ENCODE data around the gene ANKS4B. TPM values are rescaled to one million over a fixed set of nuclear protein-coding genes. Genes with fewer than 3 reads are reported as not detected.

The ANKS4B gene
- total RNA-seq, 1 donor from 2014 or later, result not detected

DNA sequence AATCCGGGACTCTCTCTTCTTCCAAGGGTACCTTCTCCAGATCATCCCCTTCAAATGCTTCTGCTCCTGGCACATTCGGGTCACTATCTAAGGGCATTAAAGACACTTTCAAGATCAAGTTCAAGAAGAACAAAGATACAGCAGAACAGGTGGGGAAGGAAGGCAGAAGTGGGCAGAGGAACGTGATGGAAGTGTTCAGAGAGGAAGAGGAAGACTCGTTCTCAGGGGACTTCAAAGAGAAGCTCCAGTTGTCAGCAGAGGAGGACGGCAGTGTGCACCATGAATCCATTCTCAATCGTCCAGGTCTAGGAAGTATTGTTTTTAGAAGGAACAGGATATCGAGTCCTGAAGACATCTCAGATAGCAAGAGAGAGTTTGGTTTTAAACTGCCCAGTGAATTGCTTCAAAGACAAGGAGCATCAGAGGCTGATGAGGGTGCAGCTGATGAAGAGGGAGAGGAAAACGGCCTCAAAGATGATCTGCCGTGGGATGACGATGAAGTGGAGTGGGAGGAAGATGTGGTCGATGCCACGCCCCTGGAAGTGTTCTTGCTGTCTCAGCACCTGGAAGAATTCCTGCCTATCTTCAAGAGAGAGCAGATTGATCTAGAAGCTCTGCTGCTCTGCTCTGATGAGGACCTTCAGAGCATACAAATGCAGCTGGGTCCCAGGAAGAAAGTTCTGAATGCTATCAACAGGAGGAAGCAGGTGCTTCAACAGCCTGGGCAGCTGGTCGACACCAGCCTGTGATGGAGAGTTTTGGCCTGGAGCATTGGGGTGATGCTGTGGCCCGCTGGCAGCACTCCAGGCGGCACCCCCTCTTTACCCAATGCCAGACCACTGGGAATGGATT lies 16.8 kb downstream of the ANKS4B start:
- Mint-ChIP-seq H3K9me3 (ENCODE audit: unreplicated experiment) (peaks cover 2% of the 10 kb centered on the region), H3K4me1 (ENCODE audit: low read depth, unreplicated experiment) (no peaks in the 10 kb centered on the region), H3K36me3 (ENCODE audit: low read depth, unreplicated experiment) (no peaks in the 10 kb centered on the region), H3K27ac (ENCODE audit: unreplicated experiment) (no peak overlapping the region), H3K4me3 (ENCODE audit: unreplicated experiment) (no peak overlapping the region), H3K27me3 (ENCODE audit: low read depth, unreplicated experiment) (peaks cover 33% of the 10 kb centered on the region)
- Histone ChIP-seq H3K79me2 (ENCODE audit: insufficient read depth, low read length) (no peaks in the 10 kb centered on the region), H3K27ac (ENCODE audit: low read depth, low read length) (no peak overlapping the region), H3K9ac (ENCODE audit: low read length) (no peak overlapping the region), H3K27me3 (ENCODE audit: insufficient read depth, low read length) (peaks cover 20% of the 10 kb centered on the region), H3K4me3 (ENCODE audit: insufficient read depth, low read depth, low read length) (no peak overlapping the region), H3K4me1 (ENCODE audit: insufficient read depth, low read length) (no peaks in the 10 kb centered on the region), H2AFZ (ENCODE audit: low read depth, low read length) (no peak overlapping the region), H3K9me3 (ENCODE audit: insufficient read depth, low read depth, low read length) (no peaks in the 10 kb centered on the region), H3K4me2 (ENCODE audit: low read length) (no peak overlapping the region), H3K36me3 (ENCODE audit: insufficient read depth, low read length) (no peaks in the 10 kb centered on the region), H4K20me1 (ENCODE audit: insufficient read depth, low read length) (no peaks in the 10 kb centered on the region)
- FAIRE-seq (no peak), DNase-seq (ENCODE audit: low read depth) (no peak)
- no peak for TF ChIP-seq CTCF (IDR thresholded peaks at IDR 0.05; ENCODE audit: insufficient read depth, low read depth, low read length)
- TF ChIP-seq EZH2 (IDR thresholded peaks at IDR 0.05; ENCODE audit: insufficient read depth, low read length), result no peak

- no peak overlapping the region for H3K27ac Mint-ChIP-seq (ENCODE audit: unreplicated experiment)
- TF ChIP-seq CTCF (IDR thresholded peaks at IDR 0.05; ENCODE audit: insufficient read depth, low read depth, low read length), result no peak
- no peak for TF ChIP-seq EZH2 (IDR thresholded peaks at IDR 0.05; ENCODE audit: insufficient read depth, low read length)
- H3K27me3 Mint-ChIP-seq (ENCODE audit: low read depth, unreplicated experiment), result peaks cover 32% of the 10 kb centered on the region
- no peak overlapping the region for H2AFZ ChIP-seq (ENCODE audit: low read depth, low read length)
- no peak overlapping the region for H3K4me3 ChIP-seq (ENCODE audit: insufficient read depth, low read depth, low read length)
- no peak for FAIRE-seq
- no peaks in the 10 kb centered on the region for H3K4me1 Mint-ChIP-seq (ENCODE audit: low read depth, unreplicated experiment)
- H3K4me1 ChIP-seq (ENCODE audit: insufficient read depth, low read length), result no peaks in the 10 kb centered on the region
- no peak overlapping the region for H3K4me3 Mint-ChIP-seq (ENCODE audit: unreplicated experiment)
- H3K27me3 ChIP-seq (ENCODE audit: insufficient read depth, low read length), result peaks cover 18% of the 10 kb centered on the region
- no peak overlapping the region for H3K4me2 ChIP-seq (ENCODE audit: low read length)
- no peaks in the 10 kb centered on the region for H4K20me1 ChIP-seq (ENCODE audit: insufficient read depth, low read length)
- no peak for DNase-seq (ENCODE audit: low read depth)
- H3K9me3 Mint-ChIP-seq (ENCODE audit: unreplicated experiment), result peaks cover 2% of the 10 kb centered on the region
- no peak overlapping the region for H3K9ac ChIP-seq (ENCODE audit: low read length)
- no peaks in the 10 kb centered on the region for H3K79me2 ChIP-seq (ENCODE audit: insufficient read depth, low read length)
- no peak overlapping the region for H3K27ac ChIP-seq (ENCODE audit: low read depth, low read length)
- peaks cover 2% of the 10 kb centered on the region for H3K9me3 ChIP-seq (ENCODE audit: insufficient read depth, low read depth, low read length)
- H3K36me3 ChIP-seq (ENCODE audit: insufficient read depth, low read length), result no peaks in the 10 kb centered on the region
- H3K36me3 Mint-ChIP-seq (ENCODE audit: low read depth, unreplicated experiment), result no peaks in the 10 kb centered on the region
Observed at GRCh38 chr16:21253470-21253869, 20.0 kb downstream of the ANKS4B start.

DNA sequence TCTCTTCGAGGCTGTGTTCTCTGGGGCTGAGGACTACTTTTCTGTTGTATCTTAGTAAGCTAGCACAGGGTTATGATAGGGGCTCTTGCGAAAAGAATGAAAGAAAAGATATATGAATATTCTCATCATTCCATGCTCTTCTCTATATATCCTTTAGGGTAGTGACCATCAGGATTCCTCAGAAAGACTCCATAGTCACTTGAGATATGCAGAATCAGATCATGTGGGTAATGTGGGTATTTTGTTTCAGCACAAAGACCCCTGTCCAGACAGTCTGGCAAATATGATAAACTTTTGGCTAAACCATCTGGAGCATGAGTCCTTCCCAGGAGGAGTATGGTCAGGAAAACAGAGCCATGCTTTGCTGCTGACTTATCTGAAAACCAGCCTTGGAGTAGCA lies 23.1 kb downstream of the ANKS4B start:
- H3K79me2 ChIP-seq (ENCODE audit: insufficient read depth, low read length), result no peaks in the 10 kb centered on the region
- H3K36me3 ChIP-seq (ENCODE audit: insufficient read depth, low read length), result no peaks in the 10 kb centered on the region
- DNase-seq (ENCODE audit: low read depth), result no peak
- H3K27me3 ChIP-seq (ENCODE audit: insufficient read depth, low read length), result peaks cover 13% of the 10 kb centered on the region
- Mint-ChIP-seq H3K4me1 (ENCODE audit: low read depth, unreplicated experiment) (peaks cover 6% of the 10 kb centered on the region), H3K27me3 (ENCODE audit: low read depth, unreplicated experiment) (peaks cover 31% of the 10 kb centered on the region), H3K4me3 (ENCODE audit: unreplicated experiment) (no peak overlapping the region), H3K27ac (ENCODE audit: unreplicated experiment) (no peak overlapping the region), H3K36me3 (ENCODE audit: low read depth, unreplicated experiment) (no peaks in the 10 kb centered on the region), H3K9me3 (ENCODE audit: unreplicated experiment) (no peaks in the 10 kb centered on the region)
- H3K9me3 ChIP-seq (ENCODE audit: insufficient read depth, low read depth, low read length), result peaks cover 2% of the 10 kb centered on the region
- no peak overlapping the region for H3K4me3 ChIP-seq (ENCODE audit: insufficient read depth, low read depth, low read length)
- peaks cover 4% of the 10 kb centered on the region for H3K4me1 ChIP-seq (ENCODE audit: insufficient read depth, low read length)
- H3K4me2 ChIP-seq (ENCODE audit: low read length), result no peak overlapping the region
- no peak for FAIRE-seq
- no peak overlapping the region for H3K27ac ChIP-seq (ENCODE audit: low read depth, low read length)
- H4K20me1 ChIP-seq (ENCODE audit: insufficient read depth, low read length), result no peaks in the 10 kb centered on the region
- TF ChIP-seq CTCF (IDR thresholded peaks at IDR 0.05; ENCODE audit: insufficient read depth, low read depth, low read length) (no peak), EZH2 (IDR thresholded peaks at IDR 0.05; ENCODE audit: insufficient read depth, low read length) (no peak)
- H3K9ac ChIP-seq (ENCODE audit: low read length), result no peak overlapping the region
- no peak overlapping the region for H2AFZ ChIP-seq (ENCODE audit: low read depth, low read length)
